HepG2 (cell line): ENCODE data around the gene AP2B1. TPM values are rescaled to one million over a fixed set of nuclear protein-coding genes. Genes with fewer than 3 reads are reported as not detected.

Experiments used
- ATAC-seq: fragments of 200-7000 bp; cut with Tn5 transposase; 3 replicates; pipeline ENCODE4 v1.9.1; 2020; ENCODE audit warnings: mild to moderate bottlenecking, moderate library complexity
- BruUV-seq: library from RNA; stranded (reverse); fragments of 400-500 nt; replicated peaks from 2 replicates; lab custom pipeline; 2021; lab: Mats Ljungman, UMichigan
- CTCF ChIA-PET: fragments of 300-600 bp; formaldehyde crosslinking; extraction: SDS; loops from one replicate; lab custom pipeline; 2021; ENCODE audit warnings: low total read pairs, inconsistent platforms, low intra/inter-chr PET ratio; lab: Yijun Ruan, JAX
- POLR2A ChIA-PET: fragments of 350-600 bp; sonication (Branson Sonifier 250); formaldehyde crosslinking; loops from one replicate; lab custom pipeline; 2020; ENCODE audit warnings: antibody characterized with exemption, inconsistent platforms; lab: Yijun Ruan, JAX
- DNase-seq: peaks from one replicate; pipeline ENCODE4 v3.0.0-alpha.2; 2015; ENCODE audit warnings: low spot score
- FAIRE-seq: peaks from 3 replicates; lab custom pipeline; 2011; peaks lifted over from hg19 to GRCh38; lab: Jason Lieb, UNC
- H2AFZ ChIP-seq: one replicate; pipeline ENCODE4 v1.6.1; 2011; ENCODE audit warnings: low read length, inconsistent platforms
- H3K27ac ChIP-seq: fragments of 300-600 bp; 3 replicates; pipeline ENCODE4 v1.8.0; 2011; ENCODE audit warnings: mixed run types, mild to moderate bottlenecking, mixed read lengths, low read length, inconsistent platforms; ENCODE audit not compliant: insufficient read depth; ENCODE audit errors: extremely low read length
- H3K27me3 ChIP-seq, 2 experiments: fragments of 200-600 bp in 1 of 2; 2 replicates in 1 of 2; 3 replicates in 1 of 2; pipeline versions ENCODE4 v1.6.0 to v1.8.0; 2011; ENCODE audit warnings: low read length in 2 of 2, mild to moderate bottlenecking in 2 of 2, moderate library complexity in 2 of 2, inconsistent platforms in 1 of 2; ENCODE audit not compliant: insufficient read depth in 2 of 2, control insufficient read depth in 1 of 2
- H3K36me3 ChIP-seq, 2 experiments: fragments of 200-600 bp in 1 of 2; replicated peaks in 1 of 2; 2 replicates in 1 of 2; 3 replicates in 1 of 2; pipeline versions ENCODE4 v1.5.1 to v1.8.0; 2011; ENCODE audit warnings: low read length in 2 of 2, inconsistent platforms in 1 of 2; ENCODE audit not compliant: insufficient read depth in 2 of 2, control insufficient read depth in 1 of 2
- H3K4me1 ChIP-seq: 2 replicates; pipeline ENCODE4 v1.5.1; 2012; ENCODE audit warnings: low read length, inconsistent platforms; ENCODE audit not compliant: insufficient read depth
- H3K4me2 ChIP-seq: 2 replicates; pipeline ENCODE4 v1.6.0; 2011; ENCODE audit warnings: low read depth, low read length, inconsistent platforms
- H3K4me3 ChIP-seq, 3 experiments: fragments of 200-600 bp in 1 of 3; sonication (generic), shearing (Covaris generic) in 1 of 3; replicated peaks in 1 of 3; 2 replicates each; pipeline ENCODE4 v1.5.1; 2011 to 2016; ENCODE audit warnings: low read length in 3 of 3, inconsistent platforms in 2 of 3, low read depth in 2 of 3, mild to moderate bottlenecking in 2 of 3, control low read depth in 1 of 3, mixed read lengths in 1 of 3; ENCODE audit not compliant: insufficient read depth in 1 of 3
- H3K79me2 ChIP-seq: one replicate; pipeline ENCODE4 v1.6.1; 2011; ENCODE audit warnings: low read length, inconsistent platforms; ENCODE audit not compliant: insufficient read depth
- H3K9ac ChIP-seq: 2 replicates; pipeline ENCODE4 v1.6.0; 2011; ENCODE audit warnings: mild to moderate bottlenecking, low read depth, low read length, inconsistent platforms; ENCODE audit not compliant: insufficient read depth
- H3K9me3 ChIP-seq: 2 replicates; pipeline ENCODE4 v1.5.1; 2012; ENCODE audit warnings: mild to moderate bottlenecking, low read length
- H4K20me1 ChIP-seq: 2 replicates; pipeline ENCODE4 v1.6.0; 2011; ENCODE audit warnings: inconsistent platforms, mild to moderate bottlenecking, low read length, moderate library complexity; ENCODE audit not compliant: insufficient read depth
- SMAD1 ChIP-seq: sonication (generic); formaldehyde crosslinking; IDR thresholded peaks from 2 replicates; pipeline ENCODE4 v1.4.0; 2020; ENCODE audit warnings: missing genetic modification reagents, low read depth, mild to moderate bottlenecking, borderline replicate concordance
- ZBTB1 ChIP-seq: sonication (generic); formaldehyde crosslinking; IDR thresholded peaks from 2 replicates; pipeline ENCODE4 v1.4.0; 2020; ENCODE audit warnings: missing genetic modification reagents, borderline replicate concordance
- ZMAT3 ChIP-seq: sonication (generic); formaldehyde crosslinking; conservative IDR thresholded peaks from 2 replicates; pipeline ENCODE4 v1.7.0; 2021; ENCODE audit warnings: missing genetic modification reagents
- ZNF761 ChIP-seq: sonication (generic); formaldehyde crosslinking; conservative IDR thresholded peaks from 2 replicates; pipeline ENCODE4 v1.4.0; 2020; ENCODE audit warnings: mild to moderate bottlenecking, missing genetic modification reagents
- WGBS: methylation state at CpG from one replicate; pipeline ENCODE4 v1.1.6; 2017; ENCODE audit warnings: low lambda C conversion rate; 5-methylcytosine and 5-hydroxymethylcytosine counted together
- in situ Hi-C: cut with HindIII; loops from 2 replicates; pipeline ENCODE4 v1.10.0; 2017; ENCODE audit warnings: low pct_unique_long_range_greater_than_20kb; ENCODE audit not compliant: extremely low pct_ligation_motif_present
- intact Hi-C: fragments of 100-400 bp; cut with micrococcal nuclease; formaldehyde crosslinking; loops from one replicate; pipeline ENCODE4 v1.10.0; 2022; ENCODE audit not compliant: unreplicated experiment
- polyA plus RNA-seq, 8 experiments: library from polyadenylated mRNA; depleted of rRNA in 3 of 8; stranded (reverse) in 7 of 8; unstranded in 1 of 8; fragments of >200 nt; fragmentation: Illumina TruSeq in 4 of 8; extraction: Trizol in 4 of 8; gene quantifications; 2 replicates each; pipeline versions ENCODE4 v1.2.1 to v1.2.3, GENCODE V29; 2011 to 2016; ENCODE audit warnings: low read depth in 4 of 8, missing spikeins in 1 of 8, mixed read lengths in 1 of 8; ENCODE audit not compliant: insufficient read depth in 1 of 8
- total RNA-seq, 5 experiments: library from RNA; depleted of rRNA; stranded (reverse); fragments of >200 nt; fragmentation: Illumina TruSeq; extraction: Trizol; gene quantifications; 2 replicates each; pipeline ENCODE4 v1.2.3, GENCODE V29; 2016; ENCODE audit warnings: low read depth in 1 of 5
- TF ChIP-seq, protein P1 (sequence below): sonication (generic); formaldehyde crosslinking; IDR thresholded peaks from 2 replicates; pipeline ENCODE4 v1.9.0; 2021; ENCODE audit warnings: missing genetic modification reagents, borderline replicate concordance
- TF ChIP-seq, protein P2 (sequence below): sonication (generic); formaldehyde crosslinking; IDR thresholded peaks from 2 replicates; pipeline ENCODE4 v1.8.0; 2022; ENCODE audit warnings: mild to moderate bottlenecking, missing genetic modification reagents, moderate library complexity

Gene AP2B1
- total and polyA plus RNA-seq, 2 of the 13 experiments (the other 11 are each of a cell fraction or from before 2014, with no cell fraction given), result 23.8 to 71.3 TPM

DNA sequence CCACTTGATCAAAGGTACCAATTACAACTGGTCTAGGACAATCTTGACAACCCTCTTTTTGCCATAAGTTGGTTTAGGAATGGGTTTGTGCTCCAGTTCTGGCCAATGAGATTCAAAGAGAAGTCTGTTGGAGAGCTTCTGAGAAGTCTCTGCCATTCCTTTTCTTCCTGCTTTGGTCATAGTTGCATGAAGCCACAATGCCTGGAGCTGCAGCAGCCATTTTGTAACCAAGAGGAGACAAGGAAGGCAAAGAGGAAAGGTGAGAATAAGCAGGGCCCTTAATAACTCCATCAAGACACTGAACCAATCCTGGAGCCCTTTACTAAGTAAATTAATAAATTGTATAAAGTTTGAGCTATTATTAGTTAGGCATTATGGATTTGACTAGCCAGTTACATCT is 170.1 kb downstream of the AP2B1 start:
- Histone ChIP-seq H3K27me3 (peaks cover 0 to 19% of the 10 kb centered on the region in 2 experiments; a peak in 2 of 5 replicates), H3K79me2 (no peaks in the 10 kb centered on the region), H3K27ac (no peak overlapping the region), H3K4me2 (no peak overlapping the region), H3K9ac (no peak overlapping the region), H3K36me3 (no peaks in the 10 kb centered on the region), H3K4me1 (peaks cover 12% of the 10 kb centered on the region), H3K4me3 (no peak overlapping the region), H4K20me1 (no peaks in the 10 kb centered on the region), H2AFZ (no peak overlapping the region), H3K9me3 (no peaks in the 10 kb centered on the region)
- TF ChIP-seq ZMAT3 (CRISPR knock-in tag) (no peak), ZBTB1 (no peak)
- ChIA-PET CTCF (no interaction called here), POLR2A (no interaction called here)
- no TSS peak for BruUV-seq
- intact Hi-C loops, result no loop called here
- in situ Hi-C loops, result no loop called here
- FAIRE-seq (no peak), ATAC-seq (no peak), DNase-seq (no peak)

DNA sequence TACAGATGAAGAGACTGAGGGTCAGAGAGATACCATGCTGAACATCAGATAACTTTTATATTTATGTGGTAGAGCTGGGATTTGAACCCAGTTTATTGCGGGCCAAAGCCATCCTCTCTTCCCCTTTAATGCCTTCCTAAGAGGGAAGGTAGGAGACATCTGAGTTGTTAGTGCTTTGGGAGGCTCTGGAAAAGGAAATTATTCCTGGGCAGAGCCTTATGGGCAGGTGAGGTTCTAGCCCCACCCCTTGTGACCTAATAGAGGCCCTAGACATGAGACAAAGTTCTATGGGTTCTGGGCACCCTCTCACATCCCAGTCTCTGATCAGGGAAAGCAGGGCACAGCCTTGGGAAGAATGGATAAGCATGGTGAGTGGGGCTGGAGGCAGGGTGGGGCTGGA is 173.5 kb downstream of the AP2B1 start, which contains the start of gene C17orf50:
Gene C17orf50, plus strand, starts transcription at position 301 of the 400 bp plus-strand sequence. Its CDS starts 55 bp downstream, at position 356.
- FAIRE-seq (no peak), DNase-seq (no peak), ATAC-seq (no peak)
- ChIA-PET POLR2A (interaction anchor here (4.5 kb wide), 1 partner anchor 49 kb away, joined by 60 read pairs; the partner anchor contains the start of gene TAF15), CTCF (no interaction called here)
- Histone ChIP-seq H3K36me3 (no peaks in the 10 kb centered on the region), H2AFZ (no peak within 1 kb of the TSS), H3K4me1 (peaks cover 28% of the 10 kb centered on the region), H4K20me1 (no peaks in the 10 kb centered on the region), H3K9ac (no peak within 1 kb of the TSS), H3K27me3 (peaks cover 0 to 8% of the 10 kb centered on the region in 2 experiments; a peak in 2 of 5 replicates), H3K79me2 (no peaks in the 10 kb centered on the region), H3K4me2 (peak within 1 kb of the TSS; percentile 38), H3K27ac (no peak within 1 kb of the TSS), H3K9me3 (no peaks in the 10 kb centered on the region), H3K4me3 (peak within 1 kb of the TSS in 1 of 3 experiments; percentile 3; a peak in 1 of 6 replicates)
- in situ Hi-C loops (loop anchor here (5.0 kb wide), 1 partner anchor 47 kb away; the partner anchor contains the start of gene TAF15), intact Hi-C loops (no loop called here)
- BruUV-seq, result no TSS peak
- TF ChIP-seq SMAD1 (CRISPR knock-in tag) (no peak), ZNF761 (CRISPR knock-in tag) (no peak)
- TF ChIP-seq, protein P1, sequence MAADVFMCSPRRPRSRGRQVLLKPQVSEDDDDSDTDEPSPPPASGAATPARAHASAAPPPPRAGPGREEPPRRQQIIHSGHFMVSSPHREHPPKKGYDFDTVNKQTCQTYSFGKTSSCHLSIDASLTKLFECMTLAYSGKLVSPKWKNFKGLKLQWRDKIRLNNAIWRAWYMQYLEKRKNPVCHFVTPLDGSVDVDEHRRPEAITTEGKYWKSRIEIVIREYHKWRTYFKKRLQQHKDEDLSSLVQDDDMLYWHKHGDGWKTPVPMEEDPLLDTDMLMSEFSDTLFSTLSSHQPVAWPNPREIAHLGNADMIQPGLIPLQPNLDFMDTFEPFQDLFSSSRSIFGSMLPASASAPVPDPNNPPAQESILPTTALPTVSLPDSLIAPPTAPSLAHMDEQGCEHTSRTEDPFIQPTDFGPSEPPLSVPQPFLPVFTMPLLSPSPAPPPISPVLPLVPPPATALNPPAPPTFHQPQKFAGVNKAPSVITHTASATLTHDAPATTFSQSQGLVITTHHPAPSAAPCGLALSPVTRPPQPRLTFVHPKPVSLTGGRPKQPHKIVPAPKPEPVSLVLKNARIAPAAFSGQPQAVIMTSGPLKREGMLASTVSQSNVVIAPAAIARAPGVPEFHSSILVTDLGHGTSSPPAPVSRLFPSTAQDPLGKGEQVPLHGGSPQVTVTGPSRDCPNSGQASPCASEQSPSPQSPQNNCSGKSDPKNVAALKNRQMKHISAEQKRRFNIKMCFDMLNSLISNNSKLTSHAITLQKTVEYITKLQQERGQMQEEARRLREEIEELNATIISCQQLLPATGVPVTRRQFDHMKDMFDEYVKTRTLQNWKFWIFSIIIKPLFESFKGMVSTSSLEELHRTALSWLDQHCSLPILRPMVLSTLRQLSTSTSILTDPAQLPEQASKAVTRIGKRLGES, result no peak
- TF ChIP-seq, protein P2, sequence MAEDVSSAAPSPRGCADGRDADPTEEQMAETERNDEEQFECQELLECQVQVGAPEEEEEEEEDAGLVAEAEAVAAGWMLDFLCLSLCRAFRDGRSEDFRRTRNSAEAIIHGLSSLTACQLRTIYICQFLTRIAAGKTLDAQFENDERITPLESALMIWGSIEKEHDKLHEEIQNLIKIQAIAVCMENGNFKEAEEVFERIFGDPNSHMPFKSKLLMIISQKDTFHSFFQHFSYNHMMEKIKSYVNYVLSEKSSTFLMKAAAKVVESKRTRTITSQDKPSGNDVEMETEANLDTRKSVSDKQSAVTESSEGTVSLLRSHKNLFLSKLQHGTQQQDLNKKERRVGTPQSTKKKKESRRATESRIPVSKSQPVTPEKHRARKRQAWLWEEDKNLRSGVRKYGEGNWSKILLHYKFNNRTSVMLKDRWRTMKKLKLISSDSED (CRISPR knock-in tag), result no peak
- 75% methylated on average over 1 of the region's 1 CpG for WGBS
